CD4-positive, alpha-beta memory T cell (primary cell): Measurements from ENCODE around the gene NUDT8. TPM values are rescaled to one million over a fixed set of nuclear protein-coding genes. Genes with fewer than 3 reads are reported as not detected.
"Not testable (repeated sequence)": the region's sequence is repeated elsewhere in the genome, so short reads cannot be mapped to it uniquely, and the experiment has no call there.

Experiments
- CTCF ChIA-PET: fragments of 350-600 bp; sonication (Branson Sonifier 250); formaldehyde crosslinking; loops from one replicate; lab custom pipeline; 2021; ENCODE audit warnings: inconsistent platforms; ENCODE audit not compliant: partially characterized antibody; lab: Charles Lee
- POLR2A ChIA-PET: fragments of 350-600 bp; sonication (Branson Sonifier 250); formaldehyde crosslinking; loops from one replicate; lab custom pipeline; 2021; ENCODE audit not compliant: partially characterized antibody; lab: Charles Lee
- DNase-seq, 5 donors: peaks; one replicate each; pipeline versions ENCODE4 v3.0.0 to v3.0.0-alpha.2; 2020 to 2022; ENCODE audit warnings: mixed read lengths in 1 of 5
- H3K27ac ChIP-seq: one replicate; pipeline ENCODE4 v1.7.0; 2013; ENCODE audit warnings: low read depth, low read length
- H3K27me3 ChIP-seq: 2 replicates; pipeline ENCODE4 v1.7.0; 2013; ENCODE audit warnings: mild to moderate bottlenecking, low read length, moderate library complexity; ENCODE audit not compliant: insufficient read depth
- H3K36me3 ChIP-seq: 2 replicates; pipeline ENCODE4 v1.7.0; 2013; ENCODE audit warnings: mild to moderate bottlenecking, low read length, moderate library complexity; ENCODE audit not compliant: insufficient read depth
- H3K4me1 ChIP-seq: 2 replicates; pipeline ENCODE4 v1.7.0; 2013; ENCODE audit warnings: mild to moderate bottlenecking, low read length, moderate library complexity; ENCODE audit not compliant: insufficient read depth
- H3K4me3 ChIP-seq, 2 donors: one replicate each; pipeline ENCODE4 v1.7.0; 2013; ENCODE audit warnings: low read length in 2 of 2, mild to moderate bottlenecking in 1 of 2
- H3K9me3 ChIP-seq, 2 donors: one replicate each; pipeline ENCODE4 v1.7.0; 2013; ENCODE audit warnings: low read length in 2 of 2, control low read depth in 1 of 2; ENCODE audit not compliant: control insufficient read depth in 1 of 2
- H3K27ac Mint-ChIP-seq, 7 donors: one replicate each; pipeline ENCODE4 v1.8.0; 2020 to 2021; ENCODE audit warnings: mixed read lengths in 7 of 7, mild to moderate bottlenecking in 6 of 7, inconsistent platforms in 3 of 7, moderate library complexity in 3 of 7
- H3K27me3 Mint-ChIP-seq, 2 donors: one replicate each; pipeline ENCODE4 v1.8.0; 2020 to 2021; ENCODE audit warnings: mixed read lengths in 2 of 2
- H3K36me3 Mint-ChIP-seq, 2 donors: one replicate each; pipeline ENCODE4 v1.8.0; 2020 to 2021; ENCODE audit warnings: mixed read lengths in 2 of 2, inconsistent platforms in 1 of 2, mild to moderate bottlenecking in 1 of 2
- H3K4me1 Mint-ChIP-seq, 4 donors: one replicate each; pipeline ENCODE4 v1.8.0; 2020 to 2021; ENCODE audit warnings: mixed read lengths in 4 of 4, mild to moderate bottlenecking in 1 of 4
- H3K4me3 Mint-ChIP-seq, 8 donors: one replicate each; pipeline ENCODE4 v1.8.0; 2020 to 2021; ENCODE audit warnings: mixed read lengths in 8 of 8, mild to moderate bottlenecking in 7 of 8, moderate library complexity in 6 of 8, inconsistent platforms in 3 of 8
- H3K9me3 Mint-ChIP-seq, 8 donors: one replicate each; pipeline ENCODE4 v1.8.0; 2020 to 2021; ENCODE audit warnings: mixed read lengths in 8 of 8, mild to moderate bottlenecking in 5 of 8, inconsistent platforms in 3 of 8, moderate library complexity in 1 of 8
- intact Hi-C: fragments of 100-400 bp; cut with micrococcal nuclease; formaldehyde crosslinking; loops from one replicate; pipeline ENCODE4 v1.15.1; 2023
- polyA plus RNA-seq, 2 donors: library from polyadenylated mRNA; unstranded; fragments of 300-500 nt; fragmentation: Illumina TruSeq; gene quantifications; one replicate each; pipeline ENCODE4 v1.2.3, GENCODE V29; 2021
- total RNA-seq, 2 experiments: library from RNA; stranded (reverse); gene quantifications; one replicate each; pipeline ENCODE4 v1.2.3, GENCODE V29; 2021

The NUDT8 gene
- total and polyA plus RNA-seq, 4 experiments from 2014 or later, result 2.0 to 4.5 (median 3.7) TPM

GRCh38 chr11:67618901-67619659 is 10.7 kb downstream of the NUDT8 start:
- H3K9me3 ChIP-seq, DNase-seq, POLR2A ChIA-PET, H3K27ac Mint-ChIP-seq, H3K4me3 Mint-ChIP-seq, intact Hi-C loops, H3K36me3 ChIP-seq, H3K4me3 ChIP-seq, H3K27ac ChIP-seq, H3K36me3 Mint-ChIP-seq, H3K9me3 Mint-ChIP-seq, H3K27me3 ChIP-seq, H3K27me3 Mint-ChIP-seq: not testable (repeated sequence)
- H3K4me1 Mint-ChIP-seq, result peaks cover 6 to 23% (median 10%) of the 10 kb centered on the region in 4 donors
- peaks cover 22% of the 10 kb centered on the region for H3K4me1 ChIP-seq
- CTCF ChIA-PET, result interaction anchor here (1.4 kb wide), 1 partner anchor 17 kb away, joined by 3 read pairs; no protein-coding TSS in a partner anchor

- Mint-ChIP-seq H3K4me1 (peaks cover 13 to 32% (median 20%) of the 10 kb centered on the region in 4 donors), H3K36me3 (peaks cover 1 to 7% of the 10 kb centered on the region in 2 donors), H3K9me3 (no peaks in the 10 kb centered on the region), H3K4me3 (peak overlapping the region in 3 of 8 donors; percentile 25 to 49 (median 45)), H3K27me3 (peaks cover 0 to 2% of the 10 kb centered on the region in 2 donors), H3K27ac (peak overlapping the region; percentile 39 to 86 (median 72))
- intact Hi-C loops, result no loop called here
- no peak overlapping the region for H3K4me3 ChIP-seq
- POLR2A ChIA-PET, result interaction anchor here (0.6 to 5.2 kb wide), 2 partner anchors 12 to 13 kb away, joined by 3 to 44 read pairs; partner anchors contain the start of gene NUDT8
- H3K4me1 ChIP-seq, result peaks cover 33% of the 10 kb centered on the region
- H3K9me3 ChIP-seq, result no peaks in the 10 kb centered on the region
- DNase-seq, result no peak
- no peak overlapping the region for H3K27ac ChIP-seq
- no peaks in the 10 kb centered on the region for H3K36me3 ChIP-seq
- CTCF ChIA-PET, result interaction anchor here (6.9 kb wide), 1 partner anchor 11 kb away, joined by 55 read pairs; the partner anchor contains the start of gene NUDT8
- no peaks in the 10 kb centered on the region for H3K27me3 ChIP-seq
Measured at GRCh38 chr11:67617243-67617953, 12.3 kb downstream of the NUDT8 start.

- Histone ChIP-seq H3K27me3 (no peaks in the 10 kb centered on the region), H3K4me1 (peaks cover 33% of the 10 kb centered on the region), H3K9me3 (no peaks in the 10 kb centered on the region), H3K4me3 (no peak overlapping the region), H3K27ac (no peak overlapping the region), H3K36me3 (peaks cover 5% of the 10 kb centered on the region)
- Mint-ChIP-seq H3K27ac (peak overlapping the region in 6 of 7 donors; percentile 39 to 86 (median 64)), H3K36me3 (peaks cover 4 to 11% of the 10 kb centered on the region in 2 donors), H3K4me1 (peaks cover 13 to 37% (median 20%) of the 10 kb centered on the region in 4 donors), H3K27me3 (peaks cover 0 to 2% of the 10 kb centered on the region in 2 donors), H3K9me3 (no peaks in the 10 kb centered on the region), H3K4me3 (peak overlapping the region in 5 of 8 donors; percentile 13 to 85 (median 25))
- ChIA-PET CTCF (interaction anchor here (0.8 to 6.9 kb wide), 4 partner anchors 9 to 234 kb away, joined by 3 to 55 read pairs (median 4); partner anchors contain the start of gene NUDT8), POLR2A (interaction anchor here (1.3 to 5.2 kb wide), 2 partner anchors 13 to 180 kb away, joined by 3 to 44 read pairs; partner anchors contain the start of gene NUDT8)
- intact Hi-C loops, result no loop called here
- no peak for DNase-seq
Measured at GRCh38 chr11:67616431-67617242, 13.1 kb downstream of the NUDT8 start.

GRCh38 chr11:67615728-67616430 is 13.9 kb downstream of the NUDT8 start:
- H3K9me3 Mint-ChIP-seq, result no peaks in the 10 kb centered on the region
- H3K9me3 ChIP-seq, result no peaks in the 10 kb centered on the region
- no peak overlapping the region for H3K4me3 ChIP-seq
- H3K36me3 ChIP-seq, result peaks cover 12% of the 10 kb centered on the region
- no peaks in the 10 kb centered on the region for H3K27me3 ChIP-seq
- intact Hi-C loops, result loop anchor here (2.0 kb wide), 1 partner anchor 13 kb away; the partner anchor contains the start of gene NUDT8
- peak in 2 of 5 donors; percentile 19 to 25 for DNase-seq
- peak overlapping the region; percentile 25 for H3K27ac ChIP-seq
- ChIA-PET POLR2A (interaction anchor here (1.3 to 5.2 kb wide), 3 partner anchors 14 to 179 kb away, joined by 3 to 44 read pairs (median 22); partner anchors contain the start of genes GSTP1 and NUDT8), CTCF (interaction anchor here (0.8 to 6.9 kb wide), 6 partner anchors 8 to 234 kb away, joined by 3 to 55 read pairs (median 4); partner anchors contain the start of gene NUDT8)
- H3K4me3 Mint-ChIP-seq, result peak overlapping the region in 5 of 8 donors; percentile 15 to 85 (median 73)
- peak overlapping the region in 4 of 7 donors; percentile 36 to 85 (median 52) for H3K27ac Mint-ChIP-seq
- H3K4me1 Mint-ChIP-seq, result peaks cover 13 to 37% (median 20%) of the 10 kb centered on the region in 4 donors
- H3K36me3 Mint-ChIP-seq, result peaks cover 4 to 15% of the 10 kb centered on the region in 2 donors
- peaks cover 33% of the 10 kb centered on the region for H3K4me1 ChIP-seq
- peaks cover 0 to 2% of the 10 kb centered on the region in 2 donors for H3K27me3 Mint-ChIP-seq

- CTCF ChIA-PET, result interaction anchor here (0.6 to 6.9 kb wide), 19 partner anchors 8 to 264 kb away, joined by 3 to 55 read pairs (median 4); partner anchors contain the start of genes ACY3, NUDT8 and POLD4
- Mint-ChIP-seq H3K36me3 (peaks cover 4 to 23% of the 10 kb centered on the region in 2 donors), H3K9me3 (no peaks in the 10 kb centered on the region), H3K4me3 (peak overlapping the region; percentile 80 to 88 (median 85)), H3K27ac (peak overlapping the region; percentile 97 to 99 (median 98)), H3K27me3 (peaks cover 0 to 2% of the 10 kb centered on the region in 2 donors), H3K4me1 (peaks cover 13 to 37% (median 20%) of the 10 kb centered on the region in 4 donors)
- H3K4me3 ChIP-seq, result peak overlapping the region; percentile 57 to 59
- peak overlapping the region; percentile 94 for H3K27ac ChIP-seq
- no peaks in the 10 kb centered on the region for H3K9me3 ChIP-seq
- DNase-seq, result peak in 3 of 5 donors; percentile 26 to 43 (median 42)
- peaks cover 33% of the 10 kb centered on the region for H3K4me1 ChIP-seq
- H3K36me3 ChIP-seq, result peaks cover 21% of the 10 kb centered on the region
- intact Hi-C loops, result loop anchor here (1.0 to 2.0 kb wide), 3 partner anchors 9 to 44 kb away; partner anchors contain the start of genes NDUFV1 and NUDT8
- no peaks in the 10 kb centered on the region for H3K27me3 ChIP-seq
- POLR2A ChIA-PET, result interaction anchor here (0.7 to 5.2 kb wide), 13 partner anchors 12 to 375 kb away, joined by 3 to 44 read pairs (median 4); partner anchors contain the start of genes ACY3, GSTP1, NUDT8 and POLD4
Measured at GRCh38 chr11:67614730-67615714, 14.7 kb downstream of the NUDT8 start.
